Right lobe of liver (tissue), 5 donors: ENCODE results near the gene CHM. TPM values are rescaled to one million over a fixed set of nuclear protein-coding genes. Genes with fewer than 3 reads are reported as not detected.

Experiments
- microRNA counts: library from miRNA; unstranded; fragments of <30 nt; microRNA quantifications from one replicate; lab custom pipeline; 2016
- microRNA-seq, 2 donors: library from miRNA; unstranded; fragments of <30 nt; microRNA quantifications; one replicate each; pipeline ENCODE4, GENCODE V29; 2019 to 2020
- small RNA-seq, 2 experiments: library from RNA; depleted of rRNA; stranded (forward); fragments of <200 nt; gene quantifications; one replicate each; pipeline ENCODE3, GENCODE V24; 2016
- total RNA-seq, 6 experiments: library from RNA; depleted of rRNA in 2 of 6; stranded (reverse); fragments of >200 nt in 2 of 6; fragmentation: NEBNext Ultra II Directional in 3 of 6; extraction: Animal tissue kit (Norgen Biotek cat#: 25700) in 3 of 6; gene quantifications; one replicate each; pipeline versions ENCODE4 v1.1.0 to v1.2.4, GENCODE V29; 2016 to 2023
- donor health status: DM: no; HTN: no; CAD: no.
- donor health status: DM: no; HTN: no; CAD: no.
- donor health status: DM: no; HTN: yes; CAD: no.
- donor health status: DM: no; HTN: yes; CAD: no.

Gene CHM
- total RNA-seq, 6 experiments from 2014 or later = 8.1 to 13.6 (median 9.1) TPM

MicroRNAs within 50 kb of the gene (microRNA counts, 767-probe panel; counts per million panel counts)
- microRNA hsa-miR-1321 (lab: Ali Mortazavi, UCI) = 237 counts per million
- 7,851 counts per million, percentile 27 among the panel's probes with 10 or more counts for microRNA hsa-miR-361-3p (lab: Ali Mortazavi, UCI)
- 8,878 counts per million, percentile 42 among the panel's probes with 10 or more counts for microRNA hsa-miR-361-5p (lab: Ali Mortazavi, UCI)

Small RNAs within 50 kb of the gene (microRNA-seq; reads per million reads assigned to microRNA genes)
- gene MIR1321 (0 reads per million in 2 donors), gene MIR361 (4,321 to 4,512 reads per million in 2 donors)

Small RNAs within 50 kb of the gene (small RNA-seq; reads per million reads assigned to genes)
- gene AL022401.1 (0 reads per million in 2 experiments), gene MIR361 (37.2 to 45.3 reads per million in 2 experiments), gene NDUFA5P7 (0 reads per million in 2 experiments), gene RF00019 (0 reads per million in 2 experiments)

Other genes starting within 250 kb of the CHM start
- gene DACH2, start 100.9 kb upstream of the CHM start, total RNA-seq = not detected